Esophagus muscularis mucosa (tissue), 4 donors: ENCODE measurements around the gene NSUN4. TPM values are rescaled to one million over a fixed set of nuclear protein-coding genes. Genes with fewer than 3 reads are reported as not detected.

Source experiments
- DNase-seq: peaks from one replicate; pipeline ENCODE4 v3.0.0-alpha.2; 2017; ENCODE audit errors: extremely low spot score
- H3K27ac ChIP-seq, 4 donors: fragments of 200-600 bp; sonication (generic); replicated peaks in 1 of 4; 1 replicate in 3 of 4; 2 replicates in 1 of 4; pipeline ENCODE4 v1.5.1; 2016 to 2019; ENCODE audit warnings: mild to moderate bottlenecking in 1 of 4
- H3K27me3 ChIP-seq, 4 donors: fragments of 200-600 bp; sonication (generic); one replicate each; pipeline versions ENCODE4 v1.5.1 to v1.6.0; 2016 to 2019
- H3K36me3 ChIP-seq, 4 donors: fragments of 200-600 bp; sonication (generic); one replicate each; pipeline ENCODE4 v1.5.1; 2016 to 2019
- H3K4me1 ChIP-seq, 4 donors: fragments of 200-600 bp; sonication (generic); one replicate each; pipeline ENCODE4 v1.5.1; 2016 to 2019
- H3K4me3 ChIP-seq, 4 donors: fragments of 200-600 bp; sonication (generic); 1 replicate in 2 of 4; 2 replicates in 2 of 4; pipeline ENCODE4 v1.5.1; 2016 to 2019; ENCODE audit warnings: mild to moderate bottlenecking in 4 of 4, moderate library complexity in 1 of 4
- H3K9me3 ChIP-seq, 4 donors: fragments of 200-600 bp; sonication (generic); 1 replicate in 3 of 4; 2 replicates in 1 of 4; pipeline ENCODE4 v1.5.1; 2016 to 2019
- EP300 ChIP-seq: sonication (generic); formaldehyde crosslinking; IDR thresholded peaks from one replicate; pipeline ENCODE4 v1.6.1; 2017; ENCODE audit warnings: antibody characterized with exemption
- POLR2A ChIP-seq: fragments of 450-650 bp; IDR thresholded peaks from one replicate; pipeline ENCODE4 v1.6.1; 2017; ENCODE audit warnings: antibody characterized with exemption, moderate library complexity, mild to moderate bottlenecking, low read depth
- POLR2AphosphoS5 ChIP-seq, 2 donors: sonication (generic); formaldehyde crosslinking; IDR thresholded peaks; one replicate each; pipeline ENCODE4 v1.6.1; 2017; ENCODE audit warnings: antibody characterized with exemption in 2 of 2
- WGBS: methylation state at CpG from one replicate; pipeline ENCODE4 v1.1.5; 2018; 5-methylcytosine and 5-hydroxymethylcytosine counted together
- intact Hi-C: fragments of 100-400 bp; cut with DNase I; formaldehyde crosslinking; loops from one replicate; pipeline ENCODE4 v1.15.1; 2023
- total RNA-seq, 4 donors: library from RNA; depleted of rRNA; stranded (reverse); fragments of >200 nt; gene quantifications; one replicate each; pipeline versions ENCODE4 v1.1.0 to v1.2.1, GENCODE V29; 2016
- TF ChIP-seq, protein P1 (sequence below), 3 experiments: fragments of 200-600 bp in 2 of 3; fragments of 450-650 bp in 1 of 3; sonication (generic) in 2 of 3; IDR thresholded peaks; one replicate each; pipeline ENCODE4 v1.5.1; 2017 to 2019; ENCODE audit warnings: antibody characterized with exemption in 3 of 3, mild to moderate bottlenecking in 2 of 3, moderate library complexity in 1 of 3

Gene NSUN4
- total RNA-seq, 4 donors from 2014 or later = 14.5 to 20.7 (median 16.2) TPM

- 64% methylated on average over 12 of the region's 13 CpGs for WGBS
Measured at GRCh38 chr1:46406881-46407608, 66.4 kb downstream of the NSUN4 start.

DNA sequence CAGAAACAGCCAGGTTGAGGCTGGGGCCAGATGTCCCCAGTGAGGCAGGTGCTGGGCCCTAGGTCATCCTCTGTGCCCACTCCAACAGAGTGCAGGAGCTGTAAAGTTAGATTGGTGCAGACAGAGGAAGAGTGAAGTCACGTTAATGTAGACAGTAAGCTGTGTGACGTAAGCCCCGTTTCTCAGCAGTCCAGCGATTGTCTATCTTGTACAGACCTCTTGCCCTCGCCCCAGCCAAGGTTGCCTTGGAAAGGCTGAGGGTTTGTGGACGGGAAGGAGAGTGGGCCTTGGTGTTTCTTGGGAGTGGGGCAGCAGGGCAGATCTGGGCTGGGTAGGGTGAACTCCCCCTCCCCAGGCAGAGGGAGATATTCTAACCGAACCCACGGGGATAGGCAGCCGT lies 67.0 kb downstream of the NSUN4 start:
- intact Hi-C loops = loop anchor here (2.0 kb wide), 1 partner anchor 125 kb away; no protein-coding TSS in a partner anchor
- TF ChIP-seq POLR2AphosphoS5 (IDR thresholded peaks at IDR 0.05) (no peak), EP300 (no peak), POLR2A (no peak)
- TF ChIP-seq, protein P1, sequence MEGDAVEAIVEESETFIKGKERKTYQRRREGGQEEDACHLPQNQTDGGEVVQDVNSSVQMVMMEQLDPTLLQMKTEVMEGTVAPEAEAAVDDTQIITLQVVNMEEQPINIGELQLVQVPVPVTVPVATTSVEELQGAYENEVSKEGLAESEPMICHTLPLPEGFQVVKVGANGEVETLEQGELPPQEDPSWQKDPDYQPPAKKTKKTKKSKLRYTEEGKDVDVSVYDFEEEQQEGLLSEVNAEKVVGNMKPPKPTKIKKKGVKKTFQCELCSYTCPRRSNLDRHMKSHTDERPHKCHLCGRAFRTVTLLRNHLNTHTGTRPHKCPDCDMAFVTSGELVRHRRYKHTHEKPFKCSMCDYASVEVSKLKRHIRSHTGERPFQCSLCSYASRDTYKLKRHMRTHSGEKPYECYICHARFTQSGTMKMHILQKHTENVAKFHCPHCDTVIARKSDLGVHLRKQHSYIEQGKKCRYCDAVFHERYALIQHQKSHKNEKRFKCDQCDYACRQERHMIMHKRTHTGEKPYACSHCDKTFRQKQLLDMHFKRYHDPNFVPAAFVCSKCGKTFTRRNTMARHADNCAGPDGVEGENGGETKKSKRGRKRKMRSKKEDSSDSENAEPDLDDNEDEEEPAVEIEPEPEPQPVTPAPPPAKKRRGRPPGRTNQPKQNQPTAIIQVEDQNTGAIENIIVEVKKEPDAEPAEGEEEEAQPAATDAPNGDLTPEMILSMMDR (IDR thresholded peaks at IDR 0.05) = no peak
- no peak overlapping the region for H3K27ac ChIP-seq
- no peaks in the 10 kb centered on the region for H3K27me3 ChIP-seq
- peaks cover 8 to 21% (median 17%) of the 10 kb centered on the region in 4 donors for H3K4me1 ChIP-seq
- DNase-seq = no peak
- 94% methylated on average over 6 of the region's 9 CpGs for WGBS
- peaks cover 0 to 14% (median 6%) of the 10 kb centered on the region in 4 donors for H3K36me3 ChIP-seq
- no peaks in the 10 kb centered on the region for H3K9me3 ChIP-seq
- no peak overlapping the region for H3K4me3 ChIP-seq

More at GRCh38 chr1:46406881-46407608, 66.4 kb downstream of the NSUN4 start:
- Histone ChIP-seq H3K27ac (no peak overlapping the region), H3K9me3 (no peaks in the 10 kb centered on the region), H3K4me3 (peak overlapping the region; percentile 30 to 43 (median 37)), H3K27me3 (no peaks in the 10 kb centered on the region), H3K36me3 (peaks cover 0 to 14% (median 6%) of the 10 kb centered on the region in 4 donors), H3K4me1 (peaks cover 14 to 27% (median 23%) of the 10 kb centered on the region in 4 donors)
- intact Hi-C loops = loop anchor here (2.0 kb wide), 1 partner anchor 126 kb away; no protein-coding TSS in a partner anchor
- TF ChIP-seq EP300 (no peak), POLR2AphosphoS5 (IDR thresholded peaks at IDR 0.05) (no peak), POLR2A (no peak)
- TF ChIP-seq, protein P1 (IDR thresholded peaks at IDR 0.05) = no peak
- no peak for DNase-seq

DNA sequence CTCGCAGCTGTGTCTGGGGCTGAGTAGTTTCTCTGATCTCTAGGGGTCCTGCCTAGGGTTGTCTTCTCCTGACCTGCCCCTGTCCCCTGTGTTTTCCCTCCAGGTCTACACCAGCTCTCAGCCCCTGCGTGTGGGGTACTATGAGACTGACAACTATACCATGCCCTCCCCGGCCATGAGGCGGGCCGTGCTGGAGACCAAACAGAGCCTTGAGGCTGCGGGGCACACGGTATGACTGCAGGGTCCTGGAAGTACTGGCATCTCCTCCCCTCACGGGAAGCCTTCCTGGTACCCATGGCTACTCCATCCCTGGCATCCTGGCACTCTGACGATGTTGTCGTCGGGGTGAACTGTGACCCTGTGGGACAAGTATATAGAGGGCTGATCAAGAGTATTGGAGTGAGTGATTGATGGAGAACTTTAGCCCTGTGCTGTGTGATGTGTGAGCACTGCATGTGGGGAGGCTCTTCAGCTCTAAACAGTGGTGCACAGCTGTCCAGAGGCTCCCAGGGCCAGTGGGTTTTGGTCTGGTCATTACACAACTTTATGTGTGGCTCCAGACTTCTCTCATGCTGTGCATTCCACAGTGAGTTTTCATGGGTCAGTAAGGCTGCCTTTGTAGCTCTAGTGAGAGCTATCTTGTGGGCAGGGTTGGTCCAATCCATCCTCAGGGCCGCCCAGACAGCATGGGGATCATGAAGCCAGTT lies 67.9 kb downstream of the NSUN4 start:
- TF ChIP-seq EP300 = no peak
- TF ChIP-seq POLR2AphosphoS5 (IDR thresholded peaks at IDR 0.05) = no peak
- TF ChIP-seq, protein P1 (IDR thresholded peaks at IDR 0.05) = no peak
- no peak for TF ChIP-seq POLR2A
- Histone ChIP-seq H3K27me3 (no peaks in the 10 kb centered on the region), H3K4me1 (peaks cover 7 to 18% (median 14%) of the 10 kb centered on the region in 4 donors), H3K9me3 (no peaks in the 10 kb centered on the region), H3K27ac (no peak overlapping the region), H3K36me3 (peaks cover 0 to 18% (median 9%) of the 10 kb centered on the region in 4 donors), H3K4me3 (no peak overlapping the region)
- 91% methylated on average over 3 of the region's 12 CpGs for WGBS
- DNase-seq = no peak
- intact Hi-C loops = no loop called here

DNA sequence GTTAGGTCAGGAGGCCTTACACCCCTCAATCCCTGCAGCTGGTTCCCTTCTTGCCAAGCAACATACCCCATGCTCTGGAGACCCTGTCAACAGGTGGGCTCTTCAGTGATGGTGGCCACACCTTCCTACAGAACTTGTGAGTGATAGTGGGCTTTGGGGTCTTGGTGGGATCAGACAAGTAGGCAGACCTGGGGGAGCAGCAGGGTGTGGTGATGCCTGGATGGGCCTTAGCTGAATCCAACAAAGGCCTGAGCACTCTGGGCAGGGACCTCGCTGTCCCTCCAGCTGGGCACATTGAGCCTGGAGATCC lies 68.4 kb downstream of the NSUN4 start:
- intact Hi-C loops = no loop called here
- no peak for DNase-seq
- WGBS = no CpG with 5 or more reads among the region's 1 CpG

More for the DNA sequence above, 68.4 kb downstream of the NSUN4 start:
- no peak overlapping the region for H3K27ac ChIP-seq
- H3K27me3 ChIP-seq = no peaks in the 10 kb centered on the region
- H3K4me1 ChIP-seq = peaks cover 7 to 18% (median 14%) of the 10 kb centered on the region in 4 donors
- no peaks in the 10 kb centered on the region for H3K9me3 ChIP-seq
- no peak overlapping the region for H3K4me3 ChIP-seq
- TF ChIP-seq POLR2AphosphoS5 (IDR thresholded peaks at IDR 0.05) = no peak
- TF ChIP-seq, protein P1 (IDR thresholded peaks at IDR 0.05) = no peak
- H3K36me3 ChIP-seq = peaks cover 0 to 23% (median 11%) of the 10 kb centered on the region in 4 donors
